ENCODE data around the gene OCLN.
"Not testable (repeated sequence)": the region's sequence is repeated elsewhere in the genome, so short reads cannot be mapped to it uniquely, and the experiment has no call there.

GRCh38 chr5:69471516-69471915 lies 21.1 kb upstream of the OCLN start:
- not testable (repeated sequence) for TF ChIP-seq CTCF (IDR thresholded peaks at IDR 0.05; ENCODE audit: poor library complexity, severe bottlenecking); REST (IDR thresholded peaks at IDR 0.05; ENCODE audit: borderline replicate concordance); POLR2AphosphoS5 (IDR thresholded peaks at IDR 0.05); EZH2 (IDR thresholded peaks at IDR 0.05; ENCODE audit: borderline replicate concordance, insufficient read depth, low read length, poor library complexity, severe bottlenecking); TAF1 (IDR thresholded peaks at IDR 0.05; ENCODE audit: low read depth); MXI1 (conservative IDR thresholded peaks at IDR 0.05; ENCODE audit: poor library complexity, severe bottlenecking)

All from neural cell (in vitro differentiated cells).